IMR-90 (cell line): ENCODE measurements around the gene ANTXRL. TPM values are rescaled to one million over a fixed set of nuclear protein-coding genes. Genes with fewer than 3 reads are reported as not detected.

Experiments used
- ATAC-seq: fragments of 200-7000 bp; cut with Tn5 transposase; 2 replicates; pipeline ENCODE4 v1.9.1; 2020; ENCODE audit warnings: low read depth, mild to moderate bottlenecking, moderate library complexity
- BruUV-seq: library from RNA; stranded (reverse); fragments of 400-500 nt; replicated peaks from 2 replicates; lab custom pipeline; 2021; lab: Mats Ljungman, UMichigan
- CTCF ChIA-PET: fragments of 300-600 bp; formaldehyde crosslinking; extraction: SDS; loops from one replicate; lab custom pipeline; 2021; ENCODE audit warnings: antibody characterized with exemption; lab: Yijun Ruan, JAX
- POLR2A ChIA-PET: fragments of 300-600 bp; sonication (Branson Sonifier 250); formaldehyde crosslinking; loops from one replicate; lab custom pipeline; 2022; ENCODE audit warnings: antibody characterized with exemption; ENCODE audit not compliant: unreplicated experiment; lab: Charles Lee
- DNase-seq: peaks from one replicate; pipeline ENCODE4 v3.0.0; 2013
- H2AFZ ChIP-seq: replicated peaks from 2 replicates; pipeline ENCODE3; 2013; ENCODE audit warnings: low read length, mild to moderate bottlenecking; ENCODE audit not compliant: poor library complexity
- H2AK5ac ChIP-seq: 2 replicates; pipeline ENCODE4 v1.6.1; 2013; ENCODE audit warnings: low read depth, low read length, inconsistent platforms
- H2AK9ac ChIP-seq: replicated peaks from 2 replicates; pipeline ENCODE3; 2013; ENCODE audit warnings: mild to moderate bottlenecking, low read depth, low read length, moderate library complexity; ENCODE audit not compliant: poor library complexity
- H2BK120ac ChIP-seq: 2 replicates; pipeline ENCODE4 v1.6.1; 2013; ENCODE audit warnings: low read depth, low read length, inconsistent platforms
- H2BK15ac ChIP-seq: 3 replicates; pipeline ENCODE4 v1.6.1; 2013; ENCODE audit warnings: low read depth, low read length, inconsistent platforms
- H2BK20ac ChIP-seq: 2 replicates; pipeline ENCODE4 v1.6.1; 2013; ENCODE audit warnings: low read depth, mild to moderate bottlenecking, inconsistent platforms, low read length, moderate library complexity
- H2BK5ac ChIP-seq: 2 replicates; pipeline ENCODE4 v1.6.1; 2013; ENCODE audit warnings: mild to moderate bottlenecking, low read depth, low read length, inconsistent platforms; ENCODE audit not compliant: poor library complexity, severe bottlenecking
- H3K14ac ChIP-seq: replicated peaks from 2 replicates; pipeline ENCODE4 v1.6.1; 2013; ENCODE audit warnings: low read depth, low read length, inconsistent platforms
- H3K18ac ChIP-seq: 2 replicates; pipeline ENCODE4 v1.6.1; 2013; ENCODE audit warnings: low read depth, low read length, control low read depth
- H3K23ac ChIP-seq: 2 replicates; pipeline ENCODE4 v1.6.1; 2013; ENCODE audit warnings: low read depth, low read length, inconsistent platforms
- H3K27ac ChIP-seq: 2 replicates; pipeline ENCODE4 v1.5.1; 2013; ENCODE audit warnings: mild to moderate bottlenecking, control low read depth, low read length; ENCODE audit not compliant: insufficient read depth
- H3K27me3 ChIP-seq: 2 replicates; pipeline ENCODE4 v1.6.1; 2013; ENCODE audit warnings: low read length; ENCODE audit not compliant: control insufficient read depth, insufficient read depth
- H3K36me3 ChIP-seq: 2 replicates; pipeline ENCODE4 v1.6.1; 2013; ENCODE audit warnings: low read length, mixed read lengths; ENCODE audit not compliant: control insufficient read depth, insufficient read depth
- H3K4ac ChIP-seq: 2 replicates; pipeline ENCODE4 v1.6.1; 2013; ENCODE audit warnings: low read depth, low read length, inconsistent platforms
- H3K4me1 ChIP-seq: 2 replicates; pipeline ENCODE4 v1.6.1; 2013; ENCODE audit warnings: low read length, mixed read lengths; ENCODE audit not compliant: control insufficient read depth, insufficient read depth
- H3K4me2 ChIP-seq: 2 replicates; pipeline ENCODE4 v1.6.1; 2013; ENCODE audit warnings: low read depth, mild to moderate bottlenecking, control low read depth, low read length, moderate library complexity
- H3K4me3 ChIP-seq: 2 replicates; pipeline ENCODE4 v1.5.1; 2013; ENCODE audit warnings: low read depth, mild to moderate bottlenecking, control low read depth, low read length, moderate library complexity; ENCODE audit not compliant: insufficient read depth
- H3K56ac ChIP-seq: 2 replicates; pipeline ENCODE4 v1.6.1; 2013; ENCODE audit warnings: low read length, inconsistent platforms; ENCODE audit not compliant: insufficient read depth; ENCODE audit errors: extremely low read depth
- H3K79me1 ChIP-seq, 2 experiments: 2 replicates each; pipeline ENCODE4 v1.6.1; 2013; ENCODE audit warnings: low read length in 2 of 2, inconsistent platforms in 1 of 2, low read depth in 1 of 2
- H3K9ac ChIP-seq: 2 replicates; pipeline ENCODE4 v1.6.1; 2013; ENCODE audit warnings: low read depth, low read length, control low read depth
- H3K9me1 ChIP-seq: 2 replicates; pipeline ENCODE4 v1.6.1; 2013; ENCODE audit warnings: low read length, inconsistent platforms; ENCODE audit not compliant: insufficient read depth
- H3K9me3 ChIP-seq: 2 replicates; pipeline ENCODE4 v1.6.1; 2013; ENCODE audit warnings: low read length; ENCODE audit not compliant: control insufficient read depth, insufficient read depth
- H4K20me1 ChIP-seq: 2 replicates; pipeline ENCODE4 v1.6.1; 2013; ENCODE audit warnings: low read length, inconsistent platforms; ENCODE audit not compliant: insufficient read depth
- H4K5ac ChIP-seq: 2 replicates; pipeline ENCODE4 v1.6.1; 2013; ENCODE audit warnings: mild to moderate bottlenecking, low read depth, low read length, control low read depth
- H4K8ac ChIP-seq, 2 experiments: 2 replicates each; pipeline ENCODE4 v1.6.1; 2013; ENCODE audit warnings: low read depth in 2 of 2, low read length in 2 of 2, control low read depth in 1 of 2, inconsistent platforms in 1 of 2
- H4K91ac ChIP-seq: 2 replicates; pipeline ENCODE4 v1.6.1; 2013; ENCODE audit warnings: low read depth, low read length, inconsistent platforms; ENCODE audit not compliant: insufficient read depth
- BHLHE40 ChIP-seq: fragments of 150-350 bp; IDR thresholded peaks from 2 replicates; pipeline ENCODE4 v1.6.1; 2016; ENCODE audit warnings: mild to moderate bottlenecking, low read depth, low read length
- CEBPB ChIP-seq: IDR thresholded peaks from 2 replicates; pipeline ENCODE4 v1.6.1; 2012; ENCODE audit warnings: low read depth, low read length, improper control_type of control experiment
- CHD1 ChIP-seq: IDR thresholded peaks from 2 replicates; pipeline ENCODE4 v1.6.1; 2012; ENCODE audit warnings: low read depth, low read length, improper control_type of control experiment
- FOS ChIP-seq: fragments of 150-350 bp; IDR thresholded peaks from 2 replicates; pipeline ENCODE4 v1.6.1; 2016; ENCODE audit warnings: low read depth, low read length
- MAFK ChIP-seq: IDR thresholded peaks from 2 replicates; pipeline ENCODE4 v1.6.1; 2012; ENCODE audit warnings: low read depth, low read length, improper control_type of control experiment
- MAZ ChIP-seq: IDR thresholded peaks from 2 replicates; pipeline ENCODE4 v1.6.1; 2012; ENCODE audit warnings: low read depth, mild to moderate bottlenecking, low read length, improper control_type of control experiment, moderate library complexity, borderline replicate concordance
- MXI1 ChIP-seq: IDR thresholded peaks from 2 replicates; pipeline ENCODE4 v1.6.1; 2012; ENCODE audit warnings: low read depth, mild to moderate bottlenecking, low read length, moderate library complexity, borderline replicate concordance
- NFE2L2 ChIP-seq: fragments of 150-350 bp; IDR thresholded peaks from 2 replicates; pipeline ENCODE4 v1.6.1; 2016; ENCODE audit warnings: low read depth, mild to moderate bottlenecking, low read length
- POLR2A ChIP-seq: IDR thresholded peaks from 2 replicates; pipeline ENCODE4 v1.6.1; 2012; ENCODE audit warnings: mild to moderate bottlenecking, low read depth, low read length
- RAD21 ChIP-seq: IDR thresholded peaks from 2 replicates; pipeline ENCODE4 v1.6.1; 2012; ENCODE audit warnings: low read length, improper control_type of control experiment
- RCOR1 ChIP-seq: IDR thresholded peaks from 2 replicates; pipeline ENCODE4 v1.6.1; 2012; ENCODE audit warnings: mild to moderate bottlenecking, low read length, improper control_type of control experiment; ENCODE audit not compliant: insufficient replicate concordance
- RFX5 ChIP-seq: IDR thresholded peaks from 2 replicates; pipeline ENCODE4 v1.8.0; 2012; ENCODE audit warnings: low read depth, mild to moderate bottlenecking, low read length, moderate library complexity
- SMC3 ChIP-seq: fragments of 150-350 bp; IDR thresholded peaks from 2 replicates; pipeline ENCODE4 v1.6.1; 2016; ENCODE audit warnings: low read depth, mild to moderate bottlenecking, antibody characterized with exemption, low read length, moderate library complexity
- WGBS, 2 experiments: methylation state at CpG; one replicate each; pipeline versions ENCODE4 v1.1.5 to v1.1.7; 2013; ENCODE audit warnings: missing lambda C conversion rate in 2 of 2; ENCODE audit not compliant: insufficient read length in 1 of 2; ENCODE audit errors: extremely low coverage in 2 of 2; 5-methylcytosine and 5-hydroxymethylcytosine counted together
- dilution Hi-C: fragments of 300-500 bp; cut with HindIII; formaldehyde crosslinking; loops from one replicate; pipeline ENCODE4 v1.14.3; 2018; ENCODE audit warnings: low sequenced_read_pairs; ENCODE audit not compliant: unreplicated experiment
- in situ Hi-C: fragments of 300-500 bp; cut with MboI; formaldehyde crosslinking; loops from 3 replicates; pipeline ENCODE4 v1.14.3; 2019; ENCODE audit warnings: low sequenced_read_pairs, inconsistent platforms, mixed read lengths
- intact Hi-C: fragments of 100-400 bp; cut with micrococcal nuclease; formaldehyde crosslinking; loops from 2 replicates; pipeline ENCODE4 v1.10.0; 2022
- polyA plus RNA-seq, 3 experiments: library from polyadenylated mRNA; depleted of rRNA; stranded (reverse); fragments of >200 nt; gene quantifications; 2 replicates each; pipeline ENCODE4 v1.2.3, GENCODE V29; 2012; ENCODE audit warnings: low replicate concordance in 1 of 3
- total RNA-seq: library from RNA; depleted of rRNA; stranded (reverse); fragments of >200 nt; gene quantifications from 2 replicates; pipeline ENCODE4 v1.2.3, GENCODE V29; 2012
- TF ChIP-seq, protein P1 (sequence below): conservative IDR thresholded peaks from 2 replicates; pipeline ENCODE4 v1.5.1; 2012; ENCODE audit warnings: mild to moderate bottlenecking, low read depth, low read length, improper control_type of control experiment
- TF ChIP-seq, protein P2 (sequence below): fragments of 150-350 bp; IDR thresholded peaks from 2 replicates; pipeline ENCODE4 v1.6.1; 2017; ENCODE audit warnings: mild to moderate bottlenecking, antibody characterized with exemption, low read length, low read depth
- TF ChIP-seq, protein P3 (sequence below): fragments of 150-350 bp; IDR thresholded peaks from 2 replicates; pipeline ENCODE4 v1.6.1; 2016; ENCODE audit warnings: low read depth, mild to moderate bottlenecking, low read length, moderate library complexity, borderline replicate concordance

ANTXRL gene
- total and polyA plus RNA-seq, 2 of the 4 experiments (the other 2 are of a cell fraction), result not detected

DNA sequence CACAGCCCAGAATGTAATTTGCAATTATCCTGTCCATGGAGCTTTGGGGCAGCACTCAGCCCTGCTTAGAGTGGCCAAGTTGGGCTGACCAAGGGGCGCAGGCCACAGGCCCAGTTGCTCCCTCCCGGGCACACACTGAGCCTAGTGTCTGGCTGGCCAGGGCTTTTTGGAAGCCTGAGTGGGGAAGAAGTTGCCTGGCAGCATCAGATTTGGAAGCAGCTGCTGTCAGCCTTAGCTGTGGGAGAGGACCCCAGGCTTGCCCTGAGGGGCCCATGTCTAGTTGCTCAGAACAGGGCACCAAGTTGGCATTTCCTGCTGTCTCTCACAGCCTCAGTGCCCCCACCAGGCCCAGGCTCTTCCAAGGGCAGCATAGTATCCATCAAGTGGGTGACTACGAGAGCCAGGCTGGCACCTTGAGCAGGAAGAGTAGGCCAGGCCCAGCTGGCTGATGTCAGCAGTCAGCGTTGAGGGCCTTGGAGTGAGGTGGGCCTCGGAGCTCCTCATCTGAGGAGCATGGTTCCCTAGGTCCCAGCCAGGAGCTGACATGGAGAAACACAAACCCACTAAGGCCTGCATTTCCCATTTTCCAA is 14.4 kb downstream of the ANTXRL start:
- Histone ChIP-seq H3K14ac (no peak overlapping the region), H3K56ac (no peak overlapping the region), H3K4me1 (peaks cover 2% of the 10 kb centered on the region; the same call in 1 of the 2 replicates), H3K9me3 (no peaks in the 10 kb centered on the region), H3K27me3 (no peaks in the 10 kb centered on the region; the same call in 1 of the 2 replicates), H2AK9ac (no peak overlapping the region), H2AFZ (peak overlapping the region; percentile 41), H2BK15ac (no peak overlapping the region), H4K20me1 (no peaks in the 10 kb centered on the region), H3K4ac (no peak overlapping the region), H2BK120ac (no peak overlapping the region), H3K27ac (no peak overlapping the region), H2BK5ac (no peak overlapping the region), H3K4me2 (no peak overlapping the region), H4K91ac (no peak overlapping the region), H3K36me3 (no peaks in the 10 kb centered on the region), H4K5ac (no peak overlapping the region), H4K8ac (no peak overlapping the region), H3K18ac (no peak overlapping the region), H2BK20ac (no peak overlapping the region), H3K9me1 (peaks cover 5% of the 10 kb centered on the region; the same call in 1 of the 2 replicates), H3K23ac (no peak overlapping the region), H3K9ac (no peak overlapping the region), H3K79me1 (no peaks in the 10 kb centered on the region), H2AK5ac (no peak overlapping the region), H3K4me3 (no peak overlapping the region)
- CTCF ChIA-PET, result no interaction called here
- intact Hi-C loops, result no loop called here
- in situ Hi-C loops, result no loop called here
- ATAC-seq, result no peak
- 20% methylated on average over 1 of the region's 5 CpGs; no CpG with 5 or more reads in 1 of the 2 experiments for WGBS, 2 experiments
- TF ChIP-seq BHLHE40 (no peak), SMC3 (no peak), MAZ (no peak), NFE2L2 (no peak), CEBPB (no peak), RFX5 (no peak), CHD1 (no peak), RCOR1 (no peak), MAFK (no peak), MXI1 (no peak), POLR2A (no peak), RAD21 (no peak), FOS (no peak)
- TF ChIP-seq, protein P1, sequence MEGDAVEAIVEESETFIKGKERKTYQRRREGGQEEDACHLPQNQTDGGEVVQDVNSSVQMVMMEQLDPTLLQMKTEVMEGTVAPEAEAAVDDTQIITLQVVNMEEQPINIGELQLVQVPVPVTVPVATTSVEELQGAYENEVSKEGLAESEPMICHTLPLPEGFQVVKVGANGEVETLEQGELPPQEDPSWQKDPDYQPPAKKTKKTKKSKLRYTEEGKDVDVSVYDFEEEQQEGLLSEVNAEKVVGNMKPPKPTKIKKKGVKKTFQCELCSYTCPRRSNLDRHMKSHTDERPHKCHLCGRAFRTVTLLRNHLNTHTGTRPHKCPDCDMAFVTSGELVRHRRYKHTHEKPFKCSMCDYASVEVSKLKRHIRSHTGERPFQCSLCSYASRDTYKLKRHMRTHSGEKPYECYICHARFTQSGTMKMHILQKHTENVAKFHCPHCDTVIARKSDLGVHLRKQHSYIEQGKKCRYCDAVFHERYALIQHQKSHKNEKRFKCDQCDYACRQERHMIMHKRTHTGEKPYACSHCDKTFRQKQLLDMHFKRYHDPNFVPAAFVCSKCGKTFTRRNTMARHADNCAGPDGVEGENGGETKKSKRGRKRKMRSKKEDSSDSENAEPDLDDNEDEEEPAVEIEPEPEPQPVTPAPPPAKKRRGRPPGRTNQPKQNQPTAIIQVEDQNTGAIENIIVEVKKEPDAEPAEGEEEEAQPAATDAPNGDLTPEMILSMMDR, result no peak
- TF ChIP-seq, protein P2, sequence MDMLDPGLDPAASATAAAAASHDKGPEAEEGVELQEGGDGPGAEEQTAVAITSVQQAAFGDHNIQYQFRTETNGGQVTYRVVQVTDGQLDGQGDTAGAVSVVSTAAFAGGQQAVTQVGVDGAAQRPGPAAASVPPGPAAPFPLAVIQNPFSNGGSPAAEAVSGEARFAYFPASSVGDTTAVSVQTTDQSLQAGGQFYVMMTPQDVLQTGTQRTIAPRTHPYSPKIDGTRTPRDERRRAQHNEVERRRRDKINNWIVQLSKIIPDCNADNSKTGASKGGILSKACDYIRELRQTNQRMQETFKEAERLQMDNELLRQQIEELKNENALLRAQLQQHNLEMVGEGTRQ, result no peak
- TF ChIP-seq, protein P3, sequence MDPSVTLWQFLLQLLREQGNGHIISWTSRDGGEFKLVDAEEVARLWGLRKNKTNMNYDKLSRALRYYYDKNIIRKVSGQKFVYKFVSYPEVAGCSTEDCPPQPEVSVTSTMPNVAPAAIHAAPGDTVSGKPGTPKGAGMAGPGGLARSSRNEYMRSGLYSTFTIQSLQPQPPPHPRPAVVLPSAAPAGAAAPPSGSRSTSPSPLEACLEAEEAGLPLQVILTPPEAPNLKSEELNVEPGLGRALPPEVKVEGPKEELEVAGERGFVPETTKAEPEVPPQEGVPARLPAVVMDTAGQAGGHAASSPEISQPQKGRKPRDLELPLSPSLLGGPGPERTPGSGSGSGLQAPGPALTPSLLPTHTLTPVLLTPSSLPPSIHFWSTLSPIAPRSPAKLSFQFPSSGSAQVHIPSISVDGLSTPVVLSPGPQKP, result no peak
- POLR2A ChIA-PET, result no interaction called here
- DNase-seq, result no peak
- BruUV-seq, result no TSS peak
- dilution Hi-C loops, result no loop called here
